GM12878 (cell line): ENCODE results near the gene BIRC6. TPM values are rescaled to one million over a fixed set of nuclear protein-coding genes. Genes with fewer than 3 reads are reported as not detected.

Source experiments
- ATAC-seq: fragments of 200-7000 bp; cut with Tn5 transposase; 3 replicates; pipeline ENCODE4 v1.9.1; 2020; ENCODE audit warnings: mild to moderate bottlenecking, moderate library complexity
- BruUV-seq: library from RNA; stranded (reverse); fragments of 400-500 nt; replicated peaks from 2 replicates; lab custom pipeline; 2021; lab: Mats Ljungman, UMichigan
- CTCF ChIA-PET: fragments of 300-600 bp; sonication (Branson Sonifier 250); formaldehyde crosslinking; extraction: SDS; loops from one replicate; lab custom pipeline; 2021; ENCODE audit warnings: inconsistent platforms; lab: Yijun Ruan, JAX
- POLR2A ChIA-PET: fragments of 350-600 bp; formaldehyde crosslinking; extraction: SDS; loops from one replicate; lab custom pipeline; 2021; ENCODE audit warnings: inconsistent platforms; lab: Charles Lee
- RAD21 ChIA-PET: fragments of 300-600 bp; sonication (Branson Sonifier 250); formaldehyde crosslinking; loops from one replicate; lab custom pipeline; 2023; ENCODE audit warnings: antibody characterized with exemption; ENCODE audit not compliant: unreplicated experiment; lab: Charles Lee
- SMC1A ChIA-PET: fragments of 300-600 bp; sonication (Branson Sonifier 250); formaldehyde crosslinking; loops from one replicate; lab custom pipeline; 2023; ENCODE audit not compliant: unreplicated experiment, uncharacterized antibody; lab: Charles Lee
- DNase-seq: peaks from one replicate; pipeline ENCODE4 v3.0.0-alpha.2; 2011; ENCODE audit warnings: low read depth, low spot score
- FAIRE-seq: peaks from 3 replicates; lab custom pipeline; 2011; peaks lifted over from hg19 to GRCh38; lab: Jason Lieb, UNC
- H2AFZ ChIP-seq: 2 replicates; pipeline ENCODE4 v1.6.0; 2011; ENCODE audit warnings: low read depth, low read length, control low read depth; ENCODE audit not compliant: control insufficient read depth
- H3K27ac ChIP-seq: 2 replicates; pipeline ENCODE4 v1.5.1; 2011; ENCODE audit warnings: control low read depth; ENCODE audit not compliant: control insufficient read depth, insufficient read depth
- H3K27me3 ChIP-seq, 2 experiments: replicated peaks in 1 of 2; 2 replicates each; pipeline versions ENCODE4 v1.6.0 to v1.6.1; 2011; ENCODE audit warnings: low read length in 1 of 2; ENCODE audit not compliant: control insufficient read depth in 2 of 2, insufficient read depth in 2 of 2
- H3K36me3 ChIP-seq, 2 experiments: 2 replicates each; pipeline ENCODE4 v1.5.1; 2011; ENCODE audit warnings: low read length in 1 of 2; ENCODE audit not compliant: control insufficient read depth in 2 of 2, insufficient read depth in 2 of 2
- H3K4me1 ChIP-seq: 2 replicates; pipeline ENCODE4 v1.6.1; 2011; ENCODE audit warnings: mild to moderate bottlenecking, low read length, moderate library complexity, mixed read lengths; ENCODE audit not compliant: control insufficient read depth, insufficient read depth
- H3K4me2 ChIP-seq: 2 replicates; pipeline ENCODE4 v1.6.0; 2011; ENCODE audit warnings: control low read depth; ENCODE audit not compliant: control insufficient read depth, insufficient read depth
- H3K4me3 ChIP-seq: fragments of 200-600 bp; sonication (generic); 2 replicates; pipeline ENCODE4 v1.5.1; 2016
- H3K79me2 ChIP-seq: 2 replicates; pipeline ENCODE4 v1.6.0; 2011; ENCODE audit warnings: low read length; ENCODE audit not compliant: control insufficient read depth, insufficient read depth
- H3K9ac ChIP-seq: 2 replicates; pipeline ENCODE4 v1.8.0; 2011; ENCODE audit warnings: low read length, control low read depth, mixed read lengths; ENCODE audit not compliant: control insufficient read depth, insufficient read depth
- H3K9me3 ChIP-seq: replicated peaks from 3 replicates; pipeline ENCODE4 v1.5.1; 2011; ENCODE audit warnings: mild to moderate bottlenecking, low read length; ENCODE audit not compliant: control insufficient read depth, insufficient read depth
- H4K20me1 ChIP-seq: 2 replicates; pipeline ENCODE4 v1.6.0; 2011; ENCODE audit not compliant: control insufficient read depth, insufficient read depth
- CBX3 ChIP-seq: fragments of 200-600 bp; sonication (generic); IDR thresholded peaks from 2 replicates; pipeline ENCODE4 v1.6.1; 2016; ENCODE audit warnings: low read depth, borderline replicate concordance
- CHD4 ChIP-seq: fragments of 200-600 bp; sonication (generic); IDR thresholded peaks from 2 replicates; pipeline ENCODE4 v1.6.1; 2016; ENCODE audit warnings: mild to moderate bottlenecking
- PAX8 ChIP-seq: fragments of 450-650 bp; IDR thresholded peaks from 2 replicates; pipeline ENCODE4 v1.6.1; 2017; ENCODE audit warnings: mild to moderate bottlenecking, moderate library complexity
- RBBP5 ChIP-seq: fragments of 200-600 bp; sonication (generic); conservative IDR thresholded peaks from 2 replicates; pipeline ENCODE4 v1.6.1; 2016
- TARDBP ChIP-seq: IDR thresholded peaks from 2 replicates; pipeline ENCODE4 v1.6.1; 2016; ENCODE audit warnings: borderline replicate concordance
- YY1 ChIP-seq: IDR thresholded peaks from 2 replicates; pipeline ENCODE4 v1.6.1; 2011; ENCODE audit warnings: low read depth, mild to moderate bottlenecking, low read length
- WGBS: methylation state at CpG from one replicate; pipeline ENCODE4 v1.1.6; 2016; ENCODE audit warnings: low lambda C conversion rate; ENCODE audit not compliant: insufficient replicate concordance, insufficient coverage; ENCODE audit errors: missing lambda C conversion rate; 5-methylcytosine and 5-hydroxymethylcytosine counted together
- in situ Hi-C: fragments of 300-500 bp; cut with MboI; formaldehyde crosslinking; loops from 9 replicates; pipeline ENCODE4 v1.14.3; 2018; ENCODE audit warnings: mixed read lengths
- intact Hi-C: fragments of 100-400 bp; cut with micrococcal nuclease; formaldehyde crosslinking; loops from one replicate; pipeline ENCODE4 v1.14.2; 2022; ENCODE audit not compliant: unreplicated experiment
- polyA plus RNA-seq, 11 experiments: library from polyadenylated mRNA; depleted of rRNA in 4 of 11; unstranded in 6 of 11; stranded (reverse) in 5 of 11; fragments of >200 nt; fragmentation: Nextera tagmentation in 4 of 11; fragmentation: Illumina TruSeq in 1 of 11; extraction: Ambion mirVana in 4 of 11; extraction: Trizol in 1 of 11; gene quantifications; 1 replicate in 1 of 11; 2 replicates in 10 of 11; pipeline versions ENCODE4 v1.2.1 to v1.2.3, GENCODE V29; 2011 to 2016; ENCODE audit warnings: inconsistent platforms in 2 of 11, missing spikeins in 2 of 11, low read depth in 1 of 11
- total RNA-seq, 4 experiments: library from RNA; depleted of rRNA in 3 of 4; stranded (reverse); fragments of >200 nt in 3 of 4; fragmentation: Illumina TruSeq in 1 of 4; extraction: Trizol in 1 of 4; gene quantifications; 2 replicates each; pipeline versions ENCODE4 v1.2.1 to v1.2.3, GENCODE V29; 2013 to 2021
- TF ChIP-seq, protein P1 (sequence below): fragments of 450-650 bp; IDR thresholded peaks from 2 replicates; pipeline ENCODE4 v1.6.1; 2018; ENCODE audit warnings: mild to moderate bottlenecking, low read depth, moderate library complexity; ENCODE audit not compliant: partially characterized antibody
- TF ChIP-seq, protein P2 (sequence below): IDR thresholded peaks from 2 replicates; pipeline ENCODE4 v1.6.1; 2011; ENCODE audit warnings: mild to moderate bottlenecking, low read depth, low read length, moderate library complexity; ENCODE audit not compliant: insufficient replicate concordance
- TF ChIP-seq, protein P3 (sequence below): fragments of 450-650 bp; IDR thresholded peaks from 2 replicates; pipeline ENCODE4 v1.6.1; 2017; ENCODE audit warnings: mild to moderate bottlenecking, moderate library complexity
- TF ChIP-seq, protein P4 (sequence below): fragments of 450-650 bp; formaldehyde crosslinking; IDR thresholded peaks from 2 replicates; pipeline ENCODE4 v1.4.0; 2020; ENCODE audit warnings: mild to moderate bottlenecking, moderate library complexity

Gene BIRC6
- total and polyA plus RNA-seq, 10 of the 15 experiments (the other 5 are each of a cell fraction or from before 2014, with no cell fraction given), result 18.8 to 118 (median 55.0) TPM

DNA sequence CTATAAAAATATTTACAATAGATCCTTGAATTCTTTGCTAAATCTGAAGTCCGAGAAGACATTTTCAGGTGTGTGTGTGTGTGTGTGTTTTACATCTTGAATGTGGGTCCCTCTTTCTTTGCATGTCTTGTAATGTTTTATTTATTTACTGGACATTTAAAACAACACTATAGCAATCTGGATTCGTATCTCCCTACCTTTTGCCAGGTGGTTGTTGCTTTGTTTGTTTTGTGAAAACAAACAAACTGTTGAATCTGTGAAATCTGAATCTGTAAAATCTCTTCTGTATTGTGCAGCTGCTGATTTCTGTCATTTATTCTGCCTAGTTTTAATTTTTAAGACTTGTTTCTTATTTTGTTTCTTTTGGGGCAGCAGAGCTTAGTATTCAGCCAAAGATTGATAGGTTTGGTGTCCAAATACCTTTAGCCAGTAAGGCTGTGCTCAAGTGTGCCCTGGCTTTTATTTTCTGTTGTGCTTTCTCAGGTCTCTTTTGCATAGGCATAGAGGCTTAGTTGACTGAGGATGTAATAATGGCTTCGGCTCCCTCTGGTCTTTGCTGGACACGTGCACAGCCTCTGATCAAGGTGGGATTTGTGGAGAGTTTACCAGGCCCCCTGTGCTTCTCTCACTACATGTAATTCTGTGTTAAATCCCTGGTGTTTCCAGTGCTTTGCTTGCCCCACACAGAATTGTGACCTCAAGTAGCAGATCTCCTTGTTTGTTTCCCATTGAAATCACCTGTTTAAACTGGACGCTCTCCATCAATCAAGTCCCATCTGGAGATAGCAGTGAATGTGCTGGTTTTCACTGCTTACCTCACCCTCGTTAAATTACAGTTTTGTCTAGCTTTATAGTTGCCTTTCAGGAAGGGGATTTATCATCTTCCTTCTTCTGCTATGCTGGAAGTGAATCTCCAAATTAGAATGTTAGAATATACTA is 71.1 kb downstream of the BIRC6 start:
- Histone ChIP-seq H3K27ac (no peak overlapping the region), H4K20me1 (peaks cover 4% of the 10 kb centered on the region; the same call in 1 of the 2 replicates), H3K36me3 (peaks cover 0 to 18% of the 10 kb centered on the region in 2 experiments), H3K79me2 (peaks cover 50% of the 10 kb centered on the region), H3K9me3 (no peaks in the 10 kb centered on the region), H3K27me3 (no peaks in the 10 kb centered on the region), H2AFZ (no peak overlapping the region), H3K9ac (no peak overlapping the region), H3K4me2 (no peak overlapping the region), H3K4me1 (peaks cover 4% of the 10 kb centered on the region; the same call in 1 of the 2 replicates), H3K4me3 (no peak overlapping the region)
- ChIA-PET CTCF (interaction anchor here (1.2 kb wide), 1 partner anchor 14 kb away, joined by 3 read pairs; no protein-coding TSS in a partner anchor), RAD21 (no interaction called here), POLR2A (interaction anchor here (1.2 kb wide), 1 partner anchor 7 kb away, joined by 5 read pairs; no protein-coding TSS in a partner anchor), SMC1A (interaction anchor here (0.7 kb wide), 1 partner anchor 73 kb away, joined by 3 read pairs; no protein-coding TSS in a partner anchor)
- intact Hi-C loops, result no loop called here
- ATAC-seq (no peak), DNase-seq (no peak), FAIRE-seq (no peak)
- WGBS, result 60% methylated on average over 6 of the region's 6 CpGs
- BruUV-seq, result no TSS peak
- in situ Hi-C loops, result no loop called here
- TF ChIP-seq, protein P1, sequence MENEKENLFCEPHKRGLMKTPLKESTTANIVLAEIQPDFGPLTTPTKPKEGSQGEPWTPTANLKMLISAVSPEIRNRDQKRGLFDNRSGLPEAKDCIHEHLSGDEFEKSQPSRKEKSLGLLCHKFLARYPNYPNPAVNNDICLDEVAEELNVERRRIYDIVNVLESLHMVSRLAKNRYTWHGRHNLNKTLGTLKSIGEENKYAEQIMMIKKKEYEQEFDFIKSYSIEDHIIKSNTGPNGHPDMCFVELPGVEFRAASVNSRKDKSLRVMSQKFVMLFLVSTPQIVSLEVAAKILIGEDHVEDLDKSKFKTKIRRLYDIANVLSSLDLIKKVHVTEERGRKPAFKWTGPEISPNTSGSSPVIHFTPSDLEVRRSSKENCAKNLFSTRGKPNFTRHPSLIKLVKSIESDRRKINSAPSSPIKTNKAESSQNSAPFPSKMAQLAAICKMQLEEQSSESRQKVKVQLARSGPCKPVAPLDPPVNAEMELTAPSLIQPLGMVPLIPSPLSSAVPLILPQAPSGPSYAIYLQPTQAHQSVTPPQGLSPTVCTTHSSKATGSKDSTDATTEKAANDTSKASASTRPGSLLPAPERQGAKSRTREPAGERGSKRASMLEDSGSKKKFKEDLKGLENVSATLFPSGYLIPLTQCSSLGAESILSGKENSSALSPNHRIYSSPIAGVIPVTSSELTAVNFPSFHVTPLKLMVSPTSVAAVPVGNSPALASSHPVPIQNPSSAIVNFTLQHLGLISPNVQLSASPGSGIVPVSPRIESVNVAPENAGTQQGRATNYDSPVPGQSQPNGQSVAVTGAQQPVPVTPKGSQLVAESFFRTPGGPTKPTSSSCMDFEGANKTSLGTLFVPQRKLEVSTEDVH, result no peak
- TF ChIP-seq, protein P2, sequence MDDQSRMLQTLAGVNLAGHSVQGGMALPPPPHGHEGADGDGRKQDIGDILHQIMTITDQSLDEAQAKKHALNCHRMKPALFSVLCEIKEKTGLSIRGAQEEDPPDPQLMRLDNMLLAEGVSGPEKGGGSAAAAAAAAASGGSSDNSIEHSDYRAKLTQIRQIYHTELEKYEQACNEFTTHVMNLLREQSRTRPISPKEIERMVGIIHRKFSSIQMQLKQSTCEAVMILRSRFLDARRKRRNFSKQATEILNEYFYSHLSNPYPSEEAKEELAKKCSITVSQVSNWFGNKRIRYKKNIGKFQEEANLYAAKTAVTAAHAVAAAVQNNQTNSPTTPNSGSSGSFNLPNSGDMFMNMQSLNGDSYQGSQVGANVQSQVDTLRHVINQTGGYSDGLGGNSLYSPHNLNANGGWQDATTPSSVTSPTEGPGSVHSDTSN, result no peak
- TF ChIP-seq CBX3 (no peak), RBBP5 (no peak), YY1 (no peak), TARDBP (no peak), CHD4 (no peak), PAX8 (no peak)
- TF ChIP-seq, protein P3, sequence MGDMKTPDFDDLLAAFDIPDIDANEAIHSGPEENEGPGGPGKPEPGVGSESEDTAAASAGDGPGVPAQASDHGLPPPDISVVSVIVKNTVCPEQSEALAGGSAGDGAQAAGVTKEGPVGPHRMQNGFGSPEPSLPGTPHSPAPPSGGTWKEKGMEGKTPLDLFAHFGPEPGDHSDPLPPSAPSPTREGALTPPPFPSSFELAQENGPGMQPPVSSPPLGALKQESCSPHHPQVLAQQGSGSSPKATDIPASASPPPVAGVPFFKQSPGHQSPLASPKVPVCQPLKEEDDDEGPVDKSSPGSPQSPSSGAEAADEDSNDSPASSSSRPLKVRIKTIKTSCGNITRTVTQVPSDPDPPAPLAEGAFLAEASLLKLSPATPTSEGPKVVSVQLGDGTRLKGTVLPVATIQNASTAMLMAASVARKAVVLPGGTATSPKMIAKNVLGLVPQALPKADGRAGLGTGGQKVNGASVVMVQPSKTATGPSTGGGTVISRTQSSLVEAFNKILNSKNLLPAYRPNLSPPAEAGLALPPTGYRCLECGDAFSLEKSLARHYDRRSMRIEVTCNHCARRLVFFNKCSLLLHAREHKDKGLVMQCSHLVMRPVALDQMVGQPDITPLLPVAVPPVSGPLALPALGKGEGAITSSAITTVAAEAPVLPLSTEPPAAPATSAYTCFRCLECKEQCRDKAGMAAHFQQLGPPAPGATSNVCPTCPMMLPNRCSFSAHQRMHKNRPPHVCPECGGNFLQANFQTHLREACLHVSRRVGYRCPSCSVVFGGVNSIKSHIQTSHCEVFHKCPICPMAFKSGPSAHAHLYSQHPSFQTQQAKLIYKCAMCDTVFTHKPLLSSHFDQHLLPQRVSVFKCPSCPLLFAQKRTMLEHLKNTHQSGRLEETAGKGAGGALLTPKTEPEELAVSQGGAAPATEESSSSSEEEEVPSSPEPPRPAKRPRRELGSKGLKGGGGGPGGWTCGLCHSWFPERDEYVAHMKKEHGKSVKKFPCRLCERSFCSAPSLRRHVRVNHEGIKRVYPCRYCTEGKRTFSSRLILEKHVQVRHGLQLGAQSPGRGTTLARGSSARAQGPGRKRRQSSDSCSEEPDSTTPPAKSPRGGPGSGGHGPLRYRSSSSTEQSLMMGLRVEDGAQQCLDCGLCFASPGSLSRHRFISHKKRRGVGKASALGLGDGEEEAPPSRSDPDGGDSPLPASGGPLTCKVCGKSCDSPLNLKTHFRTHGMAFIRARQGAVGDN, result no peak
- TF ChIP-seq, protein P4, sequence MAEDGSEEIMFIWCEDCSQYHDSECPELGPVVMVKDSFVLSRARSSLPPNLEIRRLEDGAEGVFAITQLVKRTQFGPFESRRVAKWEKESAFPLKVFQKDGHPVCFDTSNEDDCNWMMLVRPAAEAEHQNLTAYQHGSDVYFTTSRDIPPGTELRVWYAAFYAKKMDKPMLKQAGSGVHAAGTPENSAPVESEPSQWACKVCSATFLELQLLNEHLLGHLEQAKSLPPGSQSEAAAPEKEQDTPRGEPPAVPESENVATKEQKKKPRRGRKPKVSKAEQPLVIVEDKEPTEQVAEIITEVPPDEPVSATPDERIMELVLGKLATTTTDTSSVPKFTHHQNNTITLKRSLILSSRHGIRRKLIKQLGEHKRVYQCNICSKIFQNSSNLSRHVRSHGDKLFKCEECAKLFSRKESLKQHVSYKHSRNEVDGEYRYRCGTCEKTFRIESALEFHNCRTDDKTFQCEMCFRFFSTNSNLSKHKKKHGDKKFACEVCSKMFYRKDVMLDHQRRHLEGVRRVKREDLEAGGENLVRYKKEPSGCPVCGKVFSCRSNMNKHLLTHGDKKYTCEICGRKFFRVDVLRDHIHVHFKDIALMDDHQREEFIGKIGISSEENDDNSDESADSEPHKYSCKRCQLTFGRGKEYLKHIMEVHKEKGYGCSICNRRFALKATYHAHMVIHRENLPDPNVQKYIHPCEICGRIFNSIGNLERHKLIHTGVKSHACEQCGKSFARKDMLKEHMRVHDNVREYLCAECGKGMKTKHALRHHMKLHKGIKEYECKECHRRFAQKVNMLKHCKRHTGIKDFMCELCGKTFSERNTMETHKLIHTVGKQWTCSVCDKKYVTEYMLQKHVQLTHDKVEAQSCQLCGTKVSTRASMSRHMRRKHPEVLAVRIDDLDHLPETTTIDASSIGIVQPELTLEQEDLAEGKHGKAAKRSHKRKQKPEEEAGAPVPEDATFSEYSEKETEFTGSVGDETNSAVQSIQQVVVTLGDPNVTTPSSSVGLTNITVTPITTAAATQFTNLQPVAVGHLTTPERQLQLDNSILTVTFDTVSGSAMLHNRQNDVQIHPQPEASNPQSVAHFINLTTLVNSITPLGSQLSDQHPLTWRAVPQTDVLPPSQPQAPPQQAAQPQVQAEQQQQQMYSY, result no peak
